GM21576 (cell line): ENCODE data around the gene NOTCH4.

Experiments
- ATAC-seq: cut with Tn5 transposase; IDR thresholded peaks from one replicate; pipeline ENCODE4 v1.9.1; 2021; ENCODE audit warnings: mild to moderate bottlenecking, moderate library complexity; ENCODE audit not compliant: unreplicated experiment

NOTCH4 gene

GRCh38 chr6:32147401-32148132 is 76.3 kb downstream of the NOTCH4 start:
- no peak for ATAC-seq

- no peak for ATAC-seq
Observed at GRCh38 chr6:32146687-32147086, 77.2 kb downstream of the NOTCH4 start.

GRCh38 chr6:32146287-32146686 is 77.6 kb downstream of the NOTCH4 start:
- no peak for ATAC-seq
